Fibroblast of pulmonary artery (primary cell): Measurements from ENCODE around the gene SSUH2.

Experiments used
- DNase-seq: peaks from one replicate; pipeline ENCODE4 v3.0.0-alpha.2; 2010; ENCODE audit warnings: low read depth
- H3K4me3 ChIP-seq: replicated peaks from 2 replicates; pipeline ENCODE4 v1.5.1; 2011; ENCODE audit warnings: low read depth, mild to moderate bottlenecking, control low read depth, low read length, moderate library complexity
- TF ChIP-seq, protein P1 (sequence below): IDR thresholded peaks from 2 replicates; pipeline ENCODE4 v1.5.1; 2011; ENCODE audit warnings: mild to moderate bottlenecking, control low read depth, low read length, inconsistent platforms; ENCODE audit errors: missing control alignments

SSUH2 gene

DNA sequence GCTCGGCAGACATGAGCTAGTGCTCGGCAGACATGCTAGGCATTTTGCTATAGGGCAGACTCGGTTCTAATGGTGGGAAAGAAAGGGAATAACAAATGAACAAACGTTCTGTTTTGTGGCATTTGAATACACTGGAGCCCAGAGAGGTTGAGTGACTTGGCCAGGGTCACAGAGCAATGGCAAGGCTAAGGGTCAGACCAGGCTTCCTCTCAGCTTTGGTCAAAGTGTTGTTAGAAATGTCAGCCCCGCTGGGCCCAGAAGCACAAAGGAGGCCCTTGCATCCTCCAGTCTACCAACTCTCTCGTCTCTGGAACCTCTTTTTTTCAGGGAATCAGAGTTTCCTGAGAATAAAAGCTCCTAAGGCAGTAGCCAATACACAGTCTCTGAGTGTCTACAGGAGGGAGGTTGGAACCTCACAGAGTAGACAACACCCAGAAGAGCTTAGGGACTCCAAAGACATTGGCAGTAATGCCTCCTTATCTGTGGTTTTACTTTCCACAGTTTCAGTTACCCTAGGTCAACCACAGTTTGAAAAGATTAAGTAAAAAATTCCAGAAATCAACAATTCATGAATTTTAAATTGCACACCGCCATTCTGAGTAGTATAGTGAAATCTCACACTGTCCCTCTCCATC is 47.3 kb downstream of the SSUH2 start:
- DNase-seq: no peak
- TF ChIP-seq, protein P1, sequence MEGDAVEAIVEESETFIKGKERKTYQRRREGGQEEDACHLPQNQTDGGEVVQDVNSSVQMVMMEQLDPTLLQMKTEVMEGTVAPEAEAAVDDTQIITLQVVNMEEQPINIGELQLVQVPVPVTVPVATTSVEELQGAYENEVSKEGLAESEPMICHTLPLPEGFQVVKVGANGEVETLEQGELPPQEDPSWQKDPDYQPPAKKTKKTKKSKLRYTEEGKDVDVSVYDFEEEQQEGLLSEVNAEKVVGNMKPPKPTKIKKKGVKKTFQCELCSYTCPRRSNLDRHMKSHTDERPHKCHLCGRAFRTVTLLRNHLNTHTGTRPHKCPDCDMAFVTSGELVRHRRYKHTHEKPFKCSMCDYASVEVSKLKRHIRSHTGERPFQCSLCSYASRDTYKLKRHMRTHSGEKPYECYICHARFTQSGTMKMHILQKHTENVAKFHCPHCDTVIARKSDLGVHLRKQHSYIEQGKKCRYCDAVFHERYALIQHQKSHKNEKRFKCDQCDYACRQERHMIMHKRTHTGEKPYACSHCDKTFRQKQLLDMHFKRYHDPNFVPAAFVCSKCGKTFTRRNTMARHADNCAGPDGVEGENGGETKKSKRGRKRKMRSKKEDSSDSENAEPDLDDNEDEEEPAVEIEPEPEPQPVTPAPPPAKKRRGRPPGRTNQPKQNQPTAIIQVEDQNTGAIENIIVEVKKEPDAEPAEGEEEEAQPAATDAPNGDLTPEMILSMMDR: no peak

DNA sequence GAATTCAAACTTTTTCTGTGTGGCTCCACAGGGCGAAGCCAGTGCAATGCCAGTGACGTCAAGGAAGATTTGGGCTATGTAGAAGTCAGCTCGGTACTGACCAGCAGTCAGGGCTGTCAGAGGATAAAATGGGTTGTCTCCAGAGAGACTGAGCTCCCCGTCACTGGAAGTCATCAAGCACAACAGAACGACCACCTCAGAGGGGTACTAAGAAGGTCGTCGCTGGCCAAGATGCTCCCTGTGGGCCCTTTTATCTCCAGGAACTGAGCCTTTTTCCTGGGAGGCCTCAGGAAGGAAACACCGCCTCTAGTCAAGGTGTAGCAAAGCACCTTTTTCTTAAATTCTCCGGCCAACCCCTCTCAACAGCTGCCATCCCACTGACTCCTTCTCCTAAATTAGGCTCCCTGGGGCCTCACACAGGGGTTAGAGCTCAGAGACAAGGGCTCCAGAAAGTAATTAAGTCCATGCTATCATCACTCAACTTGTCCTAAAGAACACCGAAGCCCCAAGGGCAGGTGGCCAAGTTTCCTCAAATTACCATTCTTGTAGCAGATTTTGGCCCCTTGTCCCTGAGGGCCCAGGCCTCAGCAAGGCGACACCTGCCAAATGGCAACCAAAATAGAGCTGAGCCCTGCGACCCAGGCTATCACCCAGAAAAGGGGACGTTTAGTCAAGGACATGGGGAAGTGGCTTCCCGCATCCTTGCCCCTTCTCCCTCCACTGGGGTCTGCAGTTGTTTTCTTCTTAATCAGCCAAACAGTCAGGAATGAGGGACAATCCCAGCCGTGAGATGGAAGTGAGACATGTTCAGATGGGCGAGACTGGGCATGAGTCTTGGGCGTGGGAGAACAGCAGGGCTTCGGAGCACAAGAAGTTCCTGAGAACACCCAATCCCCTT is 48.0 kb downstream of the SSUH2 start:
- TF ChIP-seq, protein P1: no peak
- DNase-seq: no peak
- H3K4me3 ChIP-seq: no peak overlapping the region

More for the DNA sequence above, 47.3 kb downstream of the SSUH2 start:
- no peak overlapping the region for H3K4me3 ChIP-seq

DNA sequence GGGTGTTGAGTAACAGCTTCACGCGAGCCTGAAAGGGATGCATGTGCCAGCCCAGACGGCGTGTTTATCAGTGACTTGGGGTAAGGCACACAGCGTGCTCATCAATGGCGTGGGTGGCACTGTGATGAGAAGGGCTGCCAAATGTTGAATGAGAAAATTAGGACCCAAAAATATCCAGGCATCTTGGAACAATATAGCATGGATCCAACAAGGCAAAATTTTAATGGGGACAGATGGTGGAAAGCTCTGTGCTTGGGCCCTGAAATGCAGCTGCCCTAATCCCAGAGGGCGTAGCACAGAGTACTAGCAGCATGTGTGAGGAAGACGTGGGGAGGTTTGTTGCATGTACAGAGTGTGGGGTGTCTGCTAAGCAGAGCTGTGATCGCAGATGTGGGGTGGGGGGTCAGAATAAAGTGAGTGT is 48.9 kb downstream of the SSUH2 start:
- TF ChIP-seq, protein P1: no peak
- H3K4me3 ChIP-seq: no peak overlapping the region
- no peak for DNase-seq

DNA sequence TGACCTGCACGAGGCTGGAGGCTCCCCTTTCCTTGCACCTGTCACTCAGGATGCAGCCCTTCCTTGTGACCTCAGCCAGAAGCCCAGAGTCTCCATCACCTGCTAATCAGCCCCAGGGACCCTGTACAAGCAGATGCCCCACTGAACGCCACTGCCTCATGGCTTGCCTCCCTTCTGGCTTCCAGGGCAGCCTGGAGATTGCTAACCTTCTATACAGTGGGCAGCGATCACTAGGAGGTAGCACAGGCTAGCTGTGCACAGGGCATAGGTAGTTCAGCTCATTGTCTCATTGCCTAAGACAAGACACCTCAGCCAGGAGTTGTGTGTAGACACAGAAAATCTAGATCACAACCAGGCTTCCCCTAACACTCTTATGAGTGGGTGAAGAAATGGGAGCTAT is 49.3 kb downstream of the SSUH2 start:
- DNase-seq: no peak
- TF ChIP-seq, protein P1: no peak
- no peak overlapping the region for H3K4me3 ChIP-seq

DNA sequence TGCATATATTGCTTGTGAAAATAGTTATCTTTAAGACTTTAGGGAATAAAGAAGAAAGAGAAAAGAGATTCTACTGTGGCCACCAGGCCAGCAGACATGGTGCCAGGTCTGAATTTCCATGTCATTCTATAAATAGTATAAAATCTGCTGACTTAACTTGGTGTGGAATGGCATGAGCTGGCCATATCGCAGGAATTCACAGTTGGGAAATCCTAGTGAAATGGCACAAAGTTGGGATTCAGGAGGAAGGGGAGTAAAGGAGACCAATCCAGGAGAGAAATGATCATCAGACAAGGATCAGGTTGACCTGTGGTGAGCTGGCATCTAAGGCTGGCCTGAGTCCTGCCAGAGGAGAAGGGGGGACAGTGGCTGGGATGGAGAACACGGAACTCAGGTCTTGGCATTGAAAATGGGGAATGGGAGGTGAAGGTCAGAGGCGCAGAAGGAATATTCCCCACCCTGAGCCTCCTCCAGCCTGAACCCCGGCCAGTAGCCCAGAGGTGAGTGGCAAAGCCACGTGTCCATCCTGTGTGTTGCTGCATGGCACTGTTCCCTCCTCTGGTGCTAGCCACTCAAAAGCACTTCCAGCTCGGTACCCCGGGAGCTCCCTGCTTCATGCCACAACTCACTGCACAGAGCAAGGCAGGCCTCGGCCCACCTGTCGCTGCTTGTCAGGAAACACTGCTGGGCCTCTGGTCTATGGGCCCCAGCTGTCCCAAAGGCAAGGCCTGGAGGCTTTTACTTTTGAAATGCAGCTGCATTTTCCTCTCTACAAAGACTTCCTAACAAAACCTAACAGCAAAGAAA is 51.4 kb downstream of the SSUH2 start:
- no peak for DNase-seq
- H3K4me3 ChIP-seq: no peak overlapping the region

DNA sequence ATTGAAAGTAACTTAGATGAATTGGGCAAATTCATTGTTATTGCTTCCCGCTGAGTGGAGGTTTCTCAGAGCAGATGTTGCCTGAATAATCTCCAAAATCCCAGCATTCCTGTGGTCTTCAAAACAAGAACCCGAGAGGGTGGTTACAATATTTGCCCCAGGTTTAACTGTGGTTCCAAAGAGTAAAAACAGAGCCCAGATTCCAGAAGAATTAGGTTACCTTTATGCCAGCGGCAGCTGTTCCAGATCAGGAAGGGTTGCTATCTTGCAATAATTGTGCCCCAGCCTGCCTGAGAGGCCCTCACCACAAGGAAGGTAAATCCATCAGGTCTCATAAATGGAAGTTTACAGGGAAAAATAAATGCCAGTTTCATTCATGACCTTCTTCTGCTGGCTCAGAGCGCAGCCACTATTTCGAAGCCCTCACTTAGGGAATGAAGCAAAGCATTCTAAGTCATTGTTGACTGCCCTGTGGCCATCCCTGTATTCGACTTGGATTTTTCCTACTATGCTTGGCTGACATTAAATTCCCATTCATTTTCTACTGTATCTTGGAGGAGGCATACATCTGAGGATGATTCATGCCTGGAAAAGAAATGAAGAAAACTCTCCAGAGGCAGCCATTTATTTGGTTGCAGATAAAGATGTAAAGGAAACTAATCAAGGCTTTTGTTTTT is 54.6 kb downstream of the SSUH2 start:
- TF ChIP-seq, protein P1: no peak
- H3K4me3 ChIP-seq: no peak overlapping the region
- DNase-seq: no peak

More for the DNA sequence above, 51.4 kb downstream of the SSUH2 start:
- TF ChIP-seq, protein P1: no peak
